Measurements from ENCODE around the gene LGR4. TPM values are rescaled to one million over a fixed set of nuclear protein-coding genes. Genes with fewer than 3 reads are reported as not detected.

The LGR4 gene
- total RNA-seq, 1 experiment from 2014 or later, result 99.2 TPM

DNA sequence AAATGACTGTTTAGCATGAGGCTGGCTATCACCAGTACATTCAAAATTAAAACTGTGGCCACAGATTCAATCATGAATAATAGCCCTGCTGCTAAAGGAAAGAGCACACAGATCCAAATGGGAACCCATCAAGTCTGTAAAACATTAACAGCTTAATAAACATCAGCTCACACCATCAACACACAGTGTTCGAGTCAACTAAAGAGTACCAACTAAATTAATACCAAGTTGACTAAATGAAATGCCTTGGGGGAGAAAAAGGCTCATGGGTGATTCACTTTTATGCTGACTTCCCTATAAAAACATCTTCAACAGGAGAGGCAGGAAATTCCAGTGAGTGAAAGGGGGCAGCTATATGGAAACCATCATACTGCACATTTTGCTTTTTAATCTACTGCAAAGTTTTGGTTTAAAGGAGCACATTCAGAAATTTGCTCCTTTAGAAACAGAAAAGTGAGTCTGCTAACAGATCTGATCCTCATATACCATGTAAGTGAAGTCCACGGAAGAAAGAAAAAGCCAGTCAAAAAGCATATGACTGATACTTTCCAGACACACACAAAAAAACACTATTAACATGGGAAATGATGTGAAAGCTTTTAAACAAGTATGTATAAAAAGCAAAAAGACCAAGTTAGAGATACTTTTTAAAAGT, 16.3 kb downstream of the LGR4 start:
- WGBS (ENCODE audit: extremely low coverage, insufficient read length, low lambda C conversion rate), result no CpG with 5 or more reads among the region's 2 CpGs
- no peak overlapping the region for H3K18ac ChIP-seq (ENCODE audit: insufficient read length, low read depth, low read length)
- H3K4me1 Mint-ChIP-seq, result peaks cover 74 to 85% of the 10 kb centered on the region in 2 experiments
- no peak overlapping the region for H4K5ac ChIP-seq (ENCODE audit: insufficient read length, low read depth, low read length)
- DNase-seq, result no peak
- H3K9ac ChIP-seq (ENCODE audit: extremely low read depth, insufficient read length, low read length), result no peak overlapping the region
- no peaks in the 10 kb centered on the region for H3K27me3 ChIP-seq (ENCODE audit: insufficient read depth, low read length)
- H3K4me3 Mint-ChIP-seq, result no peak overlapping the region
- peaks cover 28% of the 10 kb centered on the region; the same call in 1 of the 2 replicates for H3K79me2 ChIP-seq (ENCODE audit: insufficient read depth, low read length)
- H2BK15ac ChIP-seq (ENCODE audit: low read depth, low read length), result no peak overlapping the region
- H2BK5ac ChIP-seq (ENCODE audit: insufficient read length, low read length), result no peak overlapping the region
- no peak overlapping the region for H2BK12ac ChIP-seq (ENCODE audit: insufficient read length, low read depth, low read length)
- H3K36me3 Mint-ChIP-seq (ENCODE audit: insufficient read depth in 1 of 3, low read depth in 3 of 3), result peaks cover 19 to 59% (median 27%) of the 10 kb centered on the region in 3 experiments
- peaks cover 12% of the 10 kb centered on the region for H3K79me1 ChIP-seq (ENCODE audit: insufficient read depth, low read depth, low read length, poor library complexity, severe bottlenecking)
- no peaks in the 10 kb centered on the region for H3K27me3 Mint-ChIP-seq (ENCODE audit: low read depth)
- peaks cover 3% of the 10 kb centered on the region for H3K4me1 ChIP-seq (ENCODE audit: insufficient read depth, low read length)
- no peak overlapping the region for H3K56ac ChIP-seq (ENCODE audit: insufficient read length, low read depth, low read length)
- no peak overlapping the region for H4K8ac ChIP-seq (replicated peaks; ENCODE audit: insufficient read length, low read depth, low read length)
- H4K20me1 ChIP-seq (ENCODE audit: control insufficient read depth, insufficient read depth, insufficient read length), result no peaks in the 10 kb centered on the region
- H3K27ac Mint-ChIP-seq, result peak overlapping the region in 2 of 3 experiments; percentile 58 to 86; a peak in 3 of 7 replicates
- H3K9me3 Mint-ChIP-seq, result peaks cover 19% of the 10 kb centered on the region in 2 experiments
- no peaks in the 10 kb centered on the region for H3K23me2 ChIP-seq (ENCODE audit: insufficient read length, low read depth, low read length, poor library complexity, severe bottlenecking)
- no peak overlapping the region for H3K23ac ChIP-seq (ENCODE audit: insufficient read length, low read depth, low read length)
- H2BK120ac ChIP-seq (ENCODE audit: low read depth, low read length, poor library complexity, severe bottlenecking), result no peak overlapping the region
- H3K4me2 ChIP-seq (ENCODE audit: insufficient read depth, insufficient read length, low read length), result no peak overlapping the region
- no peak overlapping the region for H2BK20ac ChIP-seq (ENCODE audit: low read depth, low read length, poor library complexity, severe bottlenecking)
- H2AFZ ChIP-seq (ENCODE audit: low read length), result no peak overlapping the region
- H3K27ac ChIP-seq (ENCODE audit: insufficient read length, low read depth, low read length), result no peak overlapping the region
- H3K9me3 ChIP-seq (ENCODE audit: control insufficient read depth, low read depth, low read length), result no peaks in the 10 kb centered on the region
- TF ChIP-seq, protein P1, sequence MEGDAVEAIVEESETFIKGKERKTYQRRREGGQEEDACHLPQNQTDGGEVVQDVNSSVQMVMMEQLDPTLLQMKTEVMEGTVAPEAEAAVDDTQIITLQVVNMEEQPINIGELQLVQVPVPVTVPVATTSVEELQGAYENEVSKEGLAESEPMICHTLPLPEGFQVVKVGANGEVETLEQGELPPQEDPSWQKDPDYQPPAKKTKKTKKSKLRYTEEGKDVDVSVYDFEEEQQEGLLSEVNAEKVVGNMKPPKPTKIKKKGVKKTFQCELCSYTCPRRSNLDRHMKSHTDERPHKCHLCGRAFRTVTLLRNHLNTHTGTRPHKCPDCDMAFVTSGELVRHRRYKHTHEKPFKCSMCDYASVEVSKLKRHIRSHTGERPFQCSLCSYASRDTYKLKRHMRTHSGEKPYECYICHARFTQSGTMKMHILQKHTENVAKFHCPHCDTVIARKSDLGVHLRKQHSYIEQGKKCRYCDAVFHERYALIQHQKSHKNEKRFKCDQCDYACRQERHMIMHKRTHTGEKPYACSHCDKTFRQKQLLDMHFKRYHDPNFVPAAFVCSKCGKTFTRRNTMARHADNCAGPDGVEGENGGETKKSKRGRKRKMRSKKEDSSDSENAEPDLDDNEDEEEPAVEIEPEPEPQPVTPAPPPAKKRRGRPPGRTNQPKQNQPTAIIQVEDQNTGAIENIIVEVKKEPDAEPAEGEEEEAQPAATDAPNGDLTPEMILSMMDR (conservative IDR thresholded peaks at IDR 0.05), result no peak
- H2AK5ac ChIP-seq (ENCODE audit: insufficient read length, low read length), result no peak overlapping the region
- H3T11ph ChIP-seq (ENCODE audit: low read length), result no peak overlapping the region
- H3K4ac ChIP-seq (ENCODE audit: low read depth, low read length), result no peak overlapping the region
- no peak overlapping the region for H3K14ac ChIP-seq (ENCODE audit: insufficient read depth, low read length)
- no peak overlapping the region for H4K91ac ChIP-seq (ENCODE audit: insufficient read length, low read depth, low read length)

Measured in H9 (cell line).